ENCODE results near the gene SLC9A9.

Gene SLC9A9

GRCh38 chr3:143657391-143657790, 190.9 kb downstream of the SLC9A9 start:
- Histone ChIP-seq H3K9me3 (ENCODE audit: control extremely low read depth in 1 of 5, control insufficient read depth in 4 of 5, insufficient read depth in 2 of 5, low read depth in 1 of 5, low read length in 4 of 5) (peaks cover 0 to under 1% (median 0%) of the 10 kb centered on the region in 5 experiments), H3K27me3 (replicated peaks in 2 of 5; ENCODE audit: control insufficient read depth in 4 of 5, insufficient read depth in 5 of 5, low read length in 4 of 5) (peaks cover 0 to 3% (median 0%) of the 10 kb centered on the region in 5 experiments), H3K4me1 (ENCODE audit: control extremely low read depth in 1 of 4, control insufficient read depth in 4 of 4, insufficient read depth in 4 of 4, low read length in 3 of 4) (no peaks in the 10 kb centered on the region), H3K36me3 (ENCODE audit: control insufficient read depth in 4 of 4, insufficient read depth in 4 of 4, low read length in 3 of 4) (no peaks in the 10 kb centered on the region), H3K4me3 (ENCODE audit: control insufficient read depth in 1 of 7, extremely low read depth in 1 of 7, insufficient read depth in 4 of 7, low read depth in 2 of 7, low read length in 6 of 7) (no peak overlapping the region), H3K27ac (ENCODE audit: insufficient read depth in 1 of 2, low read depth in 1 of 2, low read length in 2 of 2, poor library complexity in 1 of 2, severe bottlenecking in 2 of 2) (no peak overlapping the region)
- no peak for DNase-seq
- ChIA-PET POLR2A (no interaction called here), CTCF (no interaction called here)

GRCh38 chr3:143654906-143655305, 193.4 kb downstream of the SLC9A9 start:
- ChIA-PET CTCF (interaction anchor here (1.0 to 1.4 kb wide), 2 partner anchors 12 to 19 kb away, joined by 3 to 6 read pairs; no protein-coding TSS in a partner anchor), POLR2A (no interaction called here)
- H3K27ac ChIP-seq (ENCODE audit: insufficient read depth in 1 of 2, low read depth in 1 of 2, low read length in 2 of 2, poor library complexity in 1 of 2, severe bottlenecking in 2 of 2), result no peak overlapping the region
- H3K4me3 ChIP-seq (ENCODE audit: control insufficient read depth in 1 of 7, extremely low read depth in 1 of 7, insufficient read depth in 4 of 7, low read depth in 2 of 7, low read length in 6 of 7), result no peak overlapping the region
- DNase-seq, result no peak
- H3K4me1 ChIP-seq (ENCODE audit: control extremely low read depth in 1 of 4, control insufficient read depth in 4 of 4, insufficient read depth in 4 of 4, low read length in 3 of 4), result peaks cover 0 to 10% (median 4%) of the 10 kb centered on the region in 4 experiments
- peaks cover 0 to 3% (median 0%) of the 10 kb centered on the region in 5 experiments for H3K27me3 ChIP-seq (replicated peaks in 2 of 5; ENCODE audit: control insufficient read depth in 4 of 5, insufficient read depth in 5 of 5, low read length in 4 of 5)
- no peaks in the 10 kb centered on the region for H3K36me3 ChIP-seq (ENCODE audit: control insufficient read depth in 4 of 4, insufficient read depth in 4 of 4, low read length in 3 of 4)
- H3K9me3 ChIP-seq (ENCODE audit: control extremely low read depth in 1 of 5, control insufficient read depth in 4 of 5, insufficient read depth in 2 of 5, low read depth in 1 of 5, low read length in 4 of 5), result no peaks in the 10 kb centered on the region
- no CpG with 5 or more reads among the region's 3 CpGs for WGBS (ENCODE audit: insufficient coverage)

DNA sequence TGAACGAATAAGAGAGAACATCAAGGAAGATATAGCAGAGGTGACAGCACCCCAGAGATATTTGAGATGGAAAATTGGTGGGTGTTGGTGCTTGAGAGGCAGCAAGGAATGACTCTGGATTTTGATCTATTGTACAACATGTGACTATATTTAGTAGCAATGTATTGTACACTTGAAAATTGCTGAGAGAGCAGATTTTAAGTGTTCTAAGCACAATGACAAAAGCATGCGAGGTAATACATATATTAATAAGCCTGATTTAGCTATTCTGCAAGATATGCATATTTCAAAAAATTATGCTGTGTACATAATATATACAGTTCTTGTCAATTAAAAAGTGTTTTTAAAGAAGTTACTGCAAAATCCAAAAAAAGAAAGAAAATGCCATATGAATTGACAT, 194.3 kb downstream of the SLC9A9 start:
- WGBS (ENCODE audit: insufficient coverage), result 100% methylated on average over 1 of the region's 2 CpGs
- no peak for DNase-seq
- H3K4me3 ChIP-seq (ENCODE audit: control insufficient read depth in 1 of 7, extremely low read depth in 1 of 7, insufficient read depth in 4 of 7, low read depth in 2 of 7, low read length in 6 of 7), result no peak overlapping the region
- ChIA-PET POLR2A (no interaction called here), CTCF (interaction anchor here (1.4 kb wide), 1 partner anchor 20 kb away, joined by 6 read pairs; no protein-coding TSS in a partner anchor)
- no peak overlapping the region for H3K27ac ChIP-seq (ENCODE audit: insufficient read depth in 1 of 2, low read depth in 1 of 2, low read length in 2 of 2, poor library complexity in 1 of 2, severe bottlenecking in 2 of 2)
- H3K36me3 ChIP-seq (ENCODE audit: control insufficient read depth in 4 of 4, insufficient read depth in 4 of 4, low read length in 3 of 4), result no peaks in the 10 kb centered on the region
- H3K4me1 ChIP-seq (ENCODE audit: control extremely low read depth in 1 of 4, control insufficient read depth in 4 of 4, insufficient read depth in 4 of 4, low read length in 3 of 4), result peaks cover 0 to 10% (median 4%) of the 10 kb centered on the region in 4 experiments
- H3K27me3 ChIP-seq (replicated peaks in 2 of 5; ENCODE audit: control insufficient read depth in 4 of 5, insufficient read depth in 5 of 5, low read length in 4 of 5), result peaks cover 0 to 3% (median 0%) of the 10 kb centered on the region in 5 experiments
- H3K9me3 ChIP-seq (ENCODE audit: control extremely low read depth in 1 of 5, control insufficient read depth in 4 of 5, insufficient read depth in 2 of 5, low read depth in 1 of 5, low read length in 4 of 5), result no peaks in the 10 kb centered on the region

GRCh38 chr3:143653493-143653892, 194.8 kb downstream of the SLC9A9 start:
- no peak overlapping the region for H3K27ac ChIP-seq (ENCODE audit: insufficient read depth in 1 of 2, low read depth in 1 of 2, low read length in 2 of 2, poor library complexity in 1 of 2, severe bottlenecking in 2 of 2)
- peaks cover 0 to 3% (median 0%) of the 10 kb centered on the region in 5 experiments for H3K27me3 ChIP-seq (replicated peaks in 2 of 5; ENCODE audit: control insufficient read depth in 4 of 5, insufficient read depth in 5 of 5, low read length in 4 of 5)
- no peak for DNase-seq
- POLR2A ChIA-PET, result no interaction called here
- 100% methylated on average over 2 of the region's 2 CpGs for WGBS (ENCODE audit: insufficient coverage)
- peaks cover 0 to 10% (median 4%) of the 10 kb centered on the region in 4 experiments for H3K4me1 ChIP-seq (ENCODE audit: control extremely low read depth in 1 of 4, control insufficient read depth in 4 of 4, insufficient read depth in 4 of 4, low read length in 3 of 4)
- CTCF ChIA-PET, result no interaction called here
- no peak overlapping the region for H3K4me3 ChIP-seq (ENCODE audit: control insufficient read depth in 1 of 7, extremely low read depth in 1 of 7, insufficient read depth in 4 of 7, low read depth in 2 of 7, low read length in 6 of 7)
- no peaks in the 10 kb centered on the region for H3K36me3 ChIP-seq (ENCODE audit: control insufficient read depth in 4 of 4, insufficient read depth in 4 of 4, low read length in 3 of 4)
- no peaks in the 10 kb centered on the region for H3K9me3 ChIP-seq (ENCODE audit: control extremely low read depth in 1 of 5, control insufficient read depth in 4 of 5, insufficient read depth in 2 of 5, low read depth in 1 of 5, low read length in 4 of 5)

DNA sequence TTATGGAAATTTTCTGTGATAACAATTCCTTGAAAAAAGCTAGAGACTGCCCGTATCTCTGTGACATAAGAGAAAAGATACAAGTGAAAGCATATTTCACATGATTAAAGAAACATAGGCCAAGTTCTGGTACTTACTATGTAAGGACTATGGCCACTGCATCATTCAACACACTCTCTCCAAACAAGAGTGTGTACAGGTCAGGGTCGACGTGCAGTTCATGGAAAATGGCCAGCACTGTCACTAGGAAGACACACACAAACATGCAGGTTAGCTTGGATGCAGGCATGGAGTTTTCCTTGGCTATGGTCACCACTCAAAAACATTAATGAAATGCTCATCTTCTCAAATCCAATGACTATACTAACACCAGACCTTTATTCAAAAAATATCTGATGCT, 196.2 kb downstream of the SLC9A9 start:
- H3K9me3 ChIP-seq (ENCODE audit: control extremely low read depth in 1 of 5, control insufficient read depth in 4 of 5, insufficient read depth in 2 of 5, low read depth in 1 of 5, low read length in 4 of 5), result no peaks in the 10 kb centered on the region
- H3K36me3 ChIP-seq (ENCODE audit: control insufficient read depth in 4 of 4, insufficient read depth in 4 of 4, low read length in 3 of 4), result no peaks in the 10 kb centered on the region
- no peak overlapping the region for H3K27ac ChIP-seq (ENCODE audit: insufficient read depth in 1 of 2, low read depth in 1 of 2, low read length in 2 of 2, poor library complexity in 1 of 2, severe bottlenecking in 2 of 2)
- POLR2A ChIA-PET, result no interaction called here
- no peak overlapping the region for H3K4me3 ChIP-seq (ENCODE audit: control insufficient read depth in 1 of 7, extremely low read depth in 1 of 7, insufficient read depth in 4 of 7, low read depth in 2 of 7, low read length in 6 of 7)
- no peak for DNase-seq
- H3K4me1 ChIP-seq (ENCODE audit: control extremely low read depth in 1 of 4, control insufficient read depth in 4 of 4, insufficient read depth in 4 of 4, low read length in 3 of 4), result peaks cover 0 to 10% (median 4%) of the 10 kb centered on the region in 4 experiments
- H3K27me3 ChIP-seq (replicated peaks in 2 of 5; ENCODE audit: control insufficient read depth in 4 of 5, insufficient read depth in 5 of 5, low read length in 4 of 5), result peaks cover 0 to 3% (median 0%) of the 10 kb centered on the region in 5 experiments
- no CpG with 5 or more reads among the region's 3 CpGs for WGBS (ENCODE audit: insufficient coverage)
- CTCF ChIA-PET, result interaction anchor here (0.6 to 1.2 kb wide), 2 partner anchors 23 to 568 kb away, joined by 3 read pairs; no protein-coding TSS in a partner anchor

DNA sequence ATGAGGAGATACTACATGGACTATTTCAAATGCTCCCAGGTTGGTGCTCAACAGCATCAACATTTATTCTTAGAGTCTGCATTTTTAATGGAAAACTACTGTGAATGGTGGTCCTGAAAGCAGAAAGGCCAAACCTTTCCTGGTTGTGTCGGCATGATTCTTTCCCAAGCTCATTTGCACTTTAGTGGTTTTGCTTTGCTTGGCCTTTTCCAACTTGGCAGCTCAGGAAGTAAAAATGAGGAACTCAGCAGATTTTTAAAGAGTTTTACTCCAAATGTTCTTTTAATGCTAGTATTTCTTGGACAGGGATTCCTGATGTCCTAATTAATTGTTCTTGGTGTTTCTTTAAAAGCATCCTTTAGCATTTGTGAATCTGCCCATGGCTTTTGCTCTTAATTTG, 197.4 kb downstream of the SLC9A9 start:
- ChIA-PET POLR2A (no interaction called here), CTCF (interaction anchor here (0.9 kb wide), 1 partner anchor 218 kb away, joined by 4 read pairs; no protein-coding TSS in a partner anchor)
- Histone ChIP-seq H3K27ac (ENCODE audit: insufficient read depth in 1 of 2, low read depth in 1 of 2, low read length in 2 of 2, poor library complexity in 1 of 2, severe bottlenecking in 2 of 2) (no peak overlapping the region), H3K27me3 (replicated peaks in 2 of 5; ENCODE audit: control insufficient read depth in 4 of 5, insufficient read depth in 5 of 5, low read length in 4 of 5) (peaks cover 0 to 3% (median 0%) of the 10 kb centered on the region in 5 experiments), H3K4me1 (ENCODE audit: control extremely low read depth in 1 of 4, control insufficient read depth in 4 of 4, insufficient read depth in 4 of 4, low read length in 3 of 4) (peaks cover 0 to 10% (median 4%) of the 10 kb centered on the region in 4 experiments), H3K36me3 (ENCODE audit: control insufficient read depth in 4 of 4, insufficient read depth in 4 of 4, low read length in 3 of 4) (no peaks in the 10 kb centered on the region), H3K4me3 (ENCODE audit: control insufficient read depth in 1 of 7, extremely low read depth in 1 of 7, insufficient read depth in 4 of 7, low read depth in 2 of 7, low read length in 6 of 7) (no peak overlapping the region), H3K9me3 (ENCODE audit: control extremely low read depth in 1 of 5, control insufficient read depth in 4 of 5, insufficient read depth in 2 of 5, low read depth in 1 of 5, low read length in 4 of 5) (no peaks in the 10 kb centered on the region)
- 9% methylated on average over 1 of the region's 1 CpG for WGBS (ENCODE audit: insufficient coverage)
- DNase-seq, result no peak

GRCh38 chr3:143650120-143650519, 198.1 kb downstream of the SLC9A9 start:
- H3K9me3 ChIP-seq (ENCODE audit: control extremely low read depth in 1 of 5, control insufficient read depth in 4 of 5, insufficient read depth in 2 of 5, low read depth in 1 of 5, low read length in 4 of 5), result no peaks in the 10 kb centered on the region

More at GRCh38 chr3:143650120-143650519, 198.1 kb downstream of the SLC9A9 start:
- WGBS (ENCODE audit: insufficient coverage), result 66% methylated on average over 2 of the region's 2 CpGs
- H3K27me3 ChIP-seq (replicated peaks in 2 of 5; ENCODE audit: control insufficient read depth in 4 of 5, insufficient read depth in 5 of 5, low read length in 4 of 5), result no peaks in the 10 kb centered on the region
- H3K27ac ChIP-seq (ENCODE audit: insufficient read depth in 1 of 2, low read depth in 1 of 2, low read length in 2 of 2, poor library complexity in 1 of 2, severe bottlenecking in 2 of 2), result no peak overlapping the region
- no peak overlapping the region for H3K4me3 ChIP-seq (ENCODE audit: control insufficient read depth in 1 of 7, extremely low read depth in 1 of 7, insufficient read depth in 4 of 7, low read depth in 2 of 7, low read length in 6 of 7)
- peaks cover 0 to 10% (median 4%) of the 10 kb centered on the region in 4 experiments for H3K4me1 ChIP-seq (ENCODE audit: control extremely low read depth in 1 of 4, control insufficient read depth in 4 of 4, insufficient read depth in 4 of 4, low read length in 3 of 4)
- no peaks in the 10 kb centered on the region for H3K36me3 ChIP-seq (ENCODE audit: control insufficient read depth in 4 of 4, insufficient read depth in 4 of 4, low read length in 3 of 4)
- ChIA-PET CTCF (interaction anchor here (0.9 kb wide), 1 partner anchor 217 kb away, joined by 4 read pairs; no protein-coding TSS in a partner anchor), POLR2A (no interaction called here)
- no peak for DNase-seq

Data from common myeloid progenitor, CD34-positive (primary cell).